ENCODE results near the gene BIN2. TPM values are rescaled to one million over a fixed set of nuclear protein-coding genes. Genes with fewer than 3 reads are reported as not detected.

BIN2 gene
- total and polyA plus RNA-seq, 9 of the 15 experiments (the other 6 are each of a cell fraction or from before 2014, with no cell fraction given): 0.04 to 0.39 (median 0.25) TPM; not detected in 1

DNA sequence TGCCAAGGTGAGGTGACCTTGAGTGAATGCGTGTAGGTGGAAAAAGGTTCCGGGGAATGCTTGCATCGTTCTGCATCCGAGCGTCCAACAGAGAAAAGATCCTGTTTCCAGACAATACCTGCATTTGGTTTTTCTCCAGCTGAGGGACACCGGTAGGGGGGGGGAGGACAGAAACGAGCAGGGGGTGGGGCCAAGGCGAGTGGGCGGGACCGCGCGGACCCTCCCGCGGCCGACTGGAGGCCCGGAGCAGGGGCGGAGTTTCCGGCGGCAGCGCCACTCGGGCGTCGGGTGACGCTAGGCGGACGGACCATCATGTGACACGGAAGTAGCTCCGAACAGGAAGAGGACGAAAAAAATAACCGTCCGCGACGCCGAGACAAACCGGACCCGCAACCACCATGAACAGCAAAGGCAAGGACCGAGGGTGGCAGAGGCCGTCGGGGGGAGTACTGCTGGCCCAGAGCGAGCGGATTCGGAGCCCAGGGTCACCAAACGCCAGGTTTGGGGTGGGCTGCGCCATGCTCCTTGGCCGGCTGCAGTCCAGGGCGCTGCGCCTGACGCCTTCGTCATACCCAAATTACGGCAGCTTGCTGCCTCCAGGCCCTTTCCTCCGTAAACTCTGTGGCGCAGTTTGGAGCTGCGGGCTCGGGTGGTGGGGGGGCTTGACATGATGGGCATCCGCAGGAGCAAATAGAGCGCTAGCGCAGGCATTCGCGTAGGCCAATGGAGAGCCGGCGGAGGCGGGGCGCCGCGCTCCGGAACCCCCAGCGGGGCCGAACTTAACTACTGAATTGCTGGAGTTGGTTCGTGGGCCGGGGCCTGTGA lies 85.3 kb downstream of the BIN2 start, which contains the start of gene DAZAP2 (continued):
- TF ChIP-seq XRCC5 (IDR thresholded peaks at IDR 0.05; ENCODE audit: low read depth, low read length): peak; percentile 12; the same call in 1 of the 2 replicates
- TF ChIP-seq YY1 (IDR thresholded peaks at IDR 0.05; ENCODE audit: borderline replicate concordance in 1 of 3, control insufficient read depth in 1 of 3, extremely low read depth in 1 of 3, insufficient read depth in 3 of 3, insufficient read length in 1 of 3, insufficient replicate concordance in 2 of 3, low read depth in 1 of 3, low read length in 2 of 3): peak in 1 of 3 experiments; percentile 35
- no peak for TF ChIP-seq NFIX (CRISPR knock-in tag; IDR thresholded peaks at IDR 0.05; ENCODE audit: low read depth)
- no peak for TF ChIP-seq ZNF785 (CRISPR knock-in tag; IDR thresholded peaks at IDR 0.05)
- no peak for TF ChIP-seq PCBP2 (IDR thresholded peaks at IDR 0.05; ENCODE audit: low read depth, low read length, poor library complexity, severe bottlenecking)
- no peak for TF ChIP-seq ZNF347 (CRISPR knock-in tag; IDR thresholded peaks at IDR 0.05; ENCODE audit: low read depth)
- no peak for TF ChIP-seq ZNF707 (CRISPR knock-in tag; conservative IDR thresholded peaks at IDR 0.05)
- peak; percentile 4 for TF ChIP-seq HNRNPK (IDR thresholded peaks at IDR 0.05; ENCODE audit: low read depth, low read length, poor library complexity, severe bottlenecking)
- TF ChIP-seq, protein P1, sequence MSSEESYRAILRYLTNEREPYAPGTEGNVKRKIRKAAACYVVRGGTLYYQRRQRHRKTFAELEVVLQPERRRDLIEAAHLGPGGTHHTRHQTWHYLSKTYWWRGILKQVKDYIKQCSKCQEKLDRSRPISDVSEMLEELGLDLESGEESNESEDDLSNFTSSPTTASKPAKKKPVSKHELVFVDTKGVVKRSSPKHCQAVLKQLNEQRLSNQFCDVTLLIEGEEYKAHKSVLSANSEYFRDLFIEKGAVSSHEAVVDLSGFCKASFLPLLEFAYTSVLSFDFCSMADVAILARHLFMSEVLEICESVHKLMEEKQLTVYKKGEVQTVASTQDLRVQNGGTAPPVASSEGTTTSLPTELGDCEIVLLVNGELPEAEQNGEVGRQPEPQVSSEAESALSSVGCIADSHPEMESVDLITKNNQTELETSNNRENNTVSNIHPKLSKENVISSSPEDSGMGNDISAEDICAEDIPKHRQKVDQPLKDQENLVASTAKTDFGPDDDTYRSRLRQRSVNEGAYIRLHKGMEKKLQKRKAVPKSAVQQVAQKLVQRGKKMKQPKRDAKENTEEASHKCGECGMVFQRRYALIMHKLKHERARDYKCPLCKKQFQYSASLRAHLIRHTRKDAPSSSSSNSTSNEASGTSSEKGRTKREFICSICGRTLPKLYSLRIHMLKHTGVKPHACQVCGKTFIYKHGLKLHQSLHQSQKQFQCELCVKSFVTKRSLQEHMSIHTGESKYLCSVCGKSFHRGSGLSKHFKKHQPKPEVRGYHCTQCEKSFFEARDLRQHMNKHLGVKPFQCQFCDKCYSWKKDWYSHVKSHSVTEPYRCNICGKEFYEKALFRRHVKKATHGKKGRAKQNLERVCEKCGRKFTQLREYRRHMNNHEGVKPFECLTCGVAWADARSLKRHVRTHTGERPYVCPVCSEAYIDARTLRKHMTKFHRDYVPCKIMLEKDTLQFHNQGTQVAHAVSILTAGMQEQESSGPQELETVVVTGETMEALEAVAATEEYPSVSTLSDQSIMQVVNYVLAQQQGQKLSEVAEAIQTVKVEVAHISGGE (CRISPR knock-in tag; IDR thresholded peaks at IDR 0.05): peak in 2 of 3 experiments; percentile 64 to 94; a peak in 5 of 6 replicates
- 0 out of 2 replicates have a peak, but pooled peaks have one; percentile 40 for TF ChIP-seq POLR2AphosphoS2 (IDR thresholded peaks at IDR 0.05; ENCODE audit: low read length)
- TF ChIP-seq ZBTB1 (CRISPR knock-in tag; IDR thresholded peaks at IDR 0.05; ENCODE audit: borderline replicate concordance, low read depth): no peak; the same call in 1 of the 2 replicates
- peak; percentile 82 for TF ChIP-seq ZFX (CRISPR knock-in tag; IDR thresholded peaks at IDR 0.05)
- TF ChIP-seq, protein P2, sequence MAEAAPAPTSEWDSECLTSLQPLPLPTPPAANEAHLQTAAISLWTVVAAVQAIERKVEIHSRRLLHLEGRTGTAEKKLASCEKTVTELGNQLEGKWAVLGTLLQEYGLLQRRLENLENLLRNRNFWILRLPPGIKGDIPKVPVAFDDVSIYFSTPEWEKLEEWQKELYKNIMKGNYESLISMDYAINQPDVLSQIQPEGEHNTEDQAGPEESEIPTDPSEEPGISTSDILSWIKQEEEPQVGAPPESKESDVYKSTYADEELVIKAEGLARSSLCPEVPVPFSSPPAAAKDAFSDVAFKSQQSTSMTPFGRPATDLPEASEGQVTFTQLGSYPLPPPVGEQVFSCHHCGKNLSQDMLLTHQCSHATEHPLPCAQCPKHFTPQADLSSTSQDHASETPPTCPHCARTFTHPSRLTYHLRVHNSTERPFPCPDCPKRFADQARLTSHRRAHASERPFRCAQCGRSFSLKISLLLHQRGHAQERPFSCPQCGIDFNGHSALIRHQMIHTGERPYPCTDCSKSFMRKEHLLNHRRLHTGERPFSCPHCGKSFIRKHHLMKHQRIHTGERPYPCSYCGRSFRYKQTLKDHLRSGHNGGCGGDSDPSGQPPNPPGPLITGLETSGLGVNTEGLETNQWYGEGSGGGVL (CRISPR knock-in tag; IDR thresholded peaks at IDR 0.05): no peak
- TF ChIP-seq, protein P3, sequence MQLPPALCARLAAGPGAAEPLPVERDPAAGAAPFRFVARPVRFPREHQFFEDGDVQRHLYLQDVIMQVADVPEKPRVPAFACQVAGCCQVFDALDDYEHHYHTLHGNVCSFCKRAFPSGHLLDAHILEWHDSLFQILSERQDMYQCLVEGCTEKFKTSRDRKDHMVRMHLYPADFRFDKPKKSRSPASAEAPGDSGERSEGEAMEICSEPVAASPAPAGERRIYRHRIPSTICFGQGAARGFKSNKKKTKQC (CRISPR knock-in tag; IDR thresholded peaks at IDR 0.05): peak; percentile 76
- no peak for TF ChIP-seq ZNF507 (tag; conservative IDR thresholded peaks at IDR 0.05)
- no peak for TF ChIP-seq ZSCAN32 (CRISPR knock-in tag; IDR thresholded peaks at IDR 0.05)

Measured in K562 (cell line).